Measurements from ENCODE around the gene FAM131A.

The FAM131A gene

GRCh38 chr3:184296616-184297015 lies 40.8 kb upstream of the FAM131A start:
- no peak overlapping the region for H3K4me3 ChIP-seq (ENCODE audit: low read depth, low read length)
- TF ChIP-seq CTCF (IDR thresholded peaks at IDR 0.05; ENCODE audit: low read depth, low read length), result no peak

- peak within 1 kb of the TSS; percentile 82 for H3K4me3 ChIP-seq (ENCODE audit: low read depth, low read length)
- TF ChIP-seq CTCF (IDR thresholded peaks at IDR 0.05; ENCODE audit: low read depth, low read length), result no peak
Measured at GRCh38 chr3:184298759-184299487, 38.5 kb upstream of the FAM131A start, which contains the start of gene PSMD2. PSMD2 (plus strand) TSS chr3:184299241; CDS start chr3:184299267, 26 bp downstream.

GRCh38 chr3:184299488-184300377 lies 37.7 kb upstream of the FAM131A start:
- peak overlapping the region; percentile 82 for H3K4me3 ChIP-seq (ENCODE audit: low read depth, low read length)
- no peak for TF ChIP-seq CTCF (IDR thresholded peaks at IDR 0.05; ENCODE audit: low read depth, low read length)

GRCh38 chr3:184300378-184300720 lies 37.1 kb upstream of the FAM131A start:
- H3K4me3 ChIP-seq (ENCODE audit: low read depth, low read length), result peak overlapping the region; percentile 82
- no peak for TF ChIP-seq CTCF (IDR thresholded peaks at IDR 0.05; ENCODE audit: low read depth, low read length)

- no peak overlapping the region for H3K4me3 ChIP-seq (ENCODE audit: low read depth, low read length)
- no peak; the same call in 1 of the 2 replicates for TF ChIP-seq CTCF (IDR thresholded peaks at IDR 0.05; ENCODE audit: low read depth, low read length)
Measured at GRCh38 chr3:184305577-184305976, 31.8 kb upstream of the FAM131A start.

GRCh38 chr3:184306341-184306972 lies 30.9 kb upstream of the FAM131A start:
- TF ChIP-seq CTCF (IDR thresholded peaks at IDR 0.05; ENCODE audit: low read depth, low read length), result no peak
- H3K4me3 ChIP-seq (ENCODE audit: low read depth, low read length), result no peak overlapping the region
